HepG2 (cell line): ENCODE measurements around the gene TKFC. TPM values are rescaled to one million over a fixed set of nuclear protein-coding genes. Genes with fewer than 3 reads are reported as not detected.

Source experiments
- GRHL1 ChIP-seq: sonication (generic); formaldehyde crosslinking; conservative IDR thresholded peaks from 2 replicates; pipeline ENCODE4 v1.8.0; 2022; ENCODE audit warnings: missing genetic modification reagents
- HNF1B ChIP-seq: sonication (generic); formaldehyde crosslinking; IDR thresholded peaks from 2 replicates; pipeline ENCODE4 v1.5.1; 2020; ENCODE audit warnings: mild to moderate bottlenecking, moderate library complexity, missing genetic modification reagents
- PAXIP1 ChIP-seq: sonication (generic); formaldehyde crosslinking; conservative IDR thresholded peaks from 2 replicates; pipeline ENCODE4 v1.4.0; 2020; ENCODE audit warnings: mild to moderate bottlenecking, missing genetic modification reagents, moderate library complexity
- SNAPC2 ChIP-seq: sonication (generic); formaldehyde crosslinking; IDR thresholded peaks from 2 replicates; pipeline ENCODE4 v1.8.1; 2022; ENCODE audit warnings: mild to moderate bottlenecking, missing genetic modification reagents
- TIGD3 ChIP-seq: sonication (generic); formaldehyde crosslinking; IDR thresholded peaks from 2 replicates; pipeline ENCODE4 v1.5.1; 2020; ENCODE audit warnings: mild to moderate bottlenecking, missing genetic modification reagents, borderline replicate concordance
- TP53 ChIP-seq: sonication (generic); formaldehyde crosslinking; conservative IDR thresholded peaks from 2 replicates; pipeline ENCODE4 v1.4.0; 2020; ENCODE audit warnings: missing genetic modification reagents
- ZBTB14 ChIP-seq: sonication (generic); formaldehyde crosslinking; IDR thresholded peaks from 2 replicates; pipeline ENCODE4 v1.4.0; 2020; ENCODE audit warnings: missing genetic modification reagents
- ZBTB39 ChIP-seq: sonication (generic); formaldehyde crosslinking; IDR thresholded peaks from 2 replicates; pipeline ENCODE4 v1.5.0; 2020; ENCODE audit warnings: missing genetic modification reagents
- ZMAT3 ChIP-seq: sonication (generic); formaldehyde crosslinking; conservative IDR thresholded peaks from 2 replicates; pipeline ENCODE4 v1.7.0; 2021; ENCODE audit warnings: missing genetic modification reagents
- ZNF773 ChIP-seq: sonication (generic); formaldehyde crosslinking; IDR thresholded peaks from 2 replicates; pipeline ENCODE4 v1.4.0; 2020; ENCODE audit warnings: missing genetic modification reagents, borderline replicate concordance
- ZSCAN22 ChIP-seq: sonication (generic); formaldehyde crosslinking; IDR thresholded peaks from 2 replicates; pipeline ENCODE4 v1.4.0; 2020; ENCODE audit warnings: mild to moderate bottlenecking, missing genetic modification reagents
- ZSCAN5A ChIP-seq: sonication (generic); formaldehyde crosslinking; IDR thresholded peaks from 2 replicates; pipeline ENCODE4 v1.8.0; 2022; ENCODE audit warnings: mild to moderate bottlenecking, missing genetic modification reagents, borderline replicate concordance
- polyA plus RNA-seq, 8 experiments: library from polyadenylated mRNA; depleted of rRNA in 3 of 8; stranded (reverse) in 7 of 8; unstranded in 1 of 8; fragments of >200 nt; fragmentation: Illumina TruSeq in 4 of 8; extraction: Trizol in 4 of 8; gene quantifications; 2 replicates each; pipeline versions ENCODE4 v1.2.1 to v1.2.3, GENCODE V29; 2011 to 2016; ENCODE audit warnings: low read depth in 4 of 8, missing spikeins in 1 of 8, mixed read lengths in 1 of 8; ENCODE audit not compliant: insufficient read depth in 1 of 8
- total RNA-seq, 5 experiments: library from RNA; depleted of rRNA; stranded (reverse); fragments of >200 nt; fragmentation: Illumina TruSeq; extraction: Trizol; gene quantifications; 2 replicates each; pipeline ENCODE4 v1.2.3, GENCODE V29; 2016; ENCODE audit warnings: low read depth in 1 of 5

Gene TKFC
- total and polyA plus RNA-seq, 2 of the 13 experiments (the other 11 are each of a cell fraction or from before 2014, with no cell fraction given): 147 to 197 TPM

GRCh38 chr11:61336171-61336935, 3.3 kb downstream of the TKFC start (continued):
- TF ChIP-seq TP53 (CRISPR knock-in tag) (no peak), ZBTB14 (CRISPR knock-in tag) (no peak), ZSCAN5A (CRISPR knock-in tag) (no peak), ZMAT3 (CRISPR knock-in tag) (0 out of 2 replicates have a peak, but pooled peaks have one; percentile 64), GRHL1 (CRISPR knock-in tag) (no peak), SNAPC2 (CRISPR knock-in tag) (no peak; the same call in 1 of the 2 replicates), PAXIP1 (no peak), ZNF773 (CRISPR knock-in tag) (no peak), ZBTB39 (CRISPR knock-in tag) (no peak), HNF1B (CRISPR knock-in tag) (0 out of 2 replicates have a peak, but pooled peaks have one; percentile 33), TIGD3 (CRISPR knock-in tag) (no peak), ZSCAN22 (CRISPR knock-in tag) (no peak)
